Measurements from ENCODE around the gene FGD6.

- no peak for TF ChIP-seq YY1 (IDR thresholded peaks at IDR 0.05; ENCODE audit: insufficient read depth, insufficient read length)
- TF ChIP-seq ZNF274 (IDR thresholded peaks at IDR 0.05; ENCODE audit: low read depth, low read length): no peak
- no peak for TF ChIP-seq SUZ12 (IDR thresholded peaks at IDR 0.05; ENCODE audit: extremely low read depth, insufficient read depth, insufficient read length)
Observed at GRCh38 chr12:95104919-95105452, 112.3 kb downstream of the FGD6 start.

All from NT2/D1 (cell line).